HG03575 (cell line): ENCODE results near the gene MARK3.

Source experiments
- ATAC-seq: cut with Tn5 transposase; IDR thresholded peaks from one replicate; pipeline ENCODE4 v1.9.1; 2021; ENCODE audit not compliant: unreplicated experiment, insufficient number of reproducible peaks, low FRiP score; ENCODE audit errors: extremely low read depth

MARK3 gene

GRCh38 chr14:103540821-103541708 is 155.8 kb downstream of the MARK3 start:
- no peak for ATAC-seq

- no peak for ATAC-seq
Measured at GRCh38 chr14:103541709-103542604, 156.7 kb downstream of the MARK3 start.

- ATAC-seq, result no peak
Measured at GRCh38 chr14:103542605-103543088, 157.4 kb downstream of the MARK3 start.

GRCh38 chr14:103543140-103543539 is 157.9 kb downstream of the MARK3 start:
- no peak for ATAC-seq

- no peak for ATAC-seq
Measured at GRCh38 chr14:103543721-103544387, 158.6 kb downstream of the MARK3 start.

GRCh38 chr14:103544388-103545218 is 159.4 kb downstream of the MARK3 start:
- ATAC-seq, result no peak

GRCh38 chr14:103545219-103545914 is 160.2 kb downstream of the MARK3 start:
- ATAC-seq, result no peak

GRCh38 chr14:103545915-103546651 is 160.9 kb downstream of the MARK3 start:
- ATAC-seq, result no peak

- ATAC-seq, result no peak
Measured at GRCh38 chr14:103546652-103547454, 161.6 kb downstream of the MARK3 start.

GRCh38 chr14:103547455-103547940 is 162.3 kb downstream of the MARK3 start:
- no peak for ATAC-seq

- no peak for ATAC-seq
Measured at GRCh38 chr14:103547941-103548462, 162.8 kb downstream of the MARK3 start.

GRCh38 chr14:103548463-103549351 is 163.5 kb downstream of the MARK3 start:
- no peak for ATAC-seq

GRCh38 chr14:103549361-103550311 is 164.4 kb downstream of the MARK3 start:
- no peak for ATAC-seq
